Nephron progenitor cell (in vitro differentiated cells): ENCODE measurements around the gene USP8.

Experiments used
- DNase-seq: peaks from one replicate; pipeline ENCODE4 v3.0.0; 2021
- H3K27ac Mint-ChIP-seq: 2 replicates; pipeline ENCODE4 v1.8.0; 2021; ENCODE audit warnings: mild to moderate bottlenecking, moderate library complexity, mixed read lengths
- H3K27me3 Mint-ChIP-seq: 2 replicates; pipeline ENCODE4 v1.8.0; 2021; ENCODE audit warnings: mild to moderate bottlenecking, low read depth, mixed read lengths; ENCODE audit not compliant: poor library complexity
- H3K36me3 Mint-ChIP-seq: 2 replicates; pipeline ENCODE4 v1.8.0; 2021; ENCODE audit warnings: low read depth, mixed read lengths
- H3K4me1 Mint-ChIP-seq: 2 replicates; pipeline ENCODE4 v1.8.0; 2021; ENCODE audit warnings: mixed read lengths
- H3K4me3 Mint-ChIP-seq: 2 replicates; pipeline ENCODE4 v1.8.0; 2021; ENCODE audit warnings: mild to moderate bottlenecking, moderate library complexity, mixed read lengths
- H3K9me3 Mint-ChIP-seq: 2 replicates; pipeline ENCODE4 v1.8.0; 2021; ENCODE audit warnings: mild to moderate bottlenecking, moderate library complexity, mixed read lengths
- TF ChIP-seq, protein P1 (sequence below): fragments of 200-600 bp; sonication (generic); IDR thresholded peaks from 2 replicates; pipeline ENCODE4 v1.5.0; 2021; ENCODE audit warnings: antibody characterized with exemption

USP8 gene

DNA sequence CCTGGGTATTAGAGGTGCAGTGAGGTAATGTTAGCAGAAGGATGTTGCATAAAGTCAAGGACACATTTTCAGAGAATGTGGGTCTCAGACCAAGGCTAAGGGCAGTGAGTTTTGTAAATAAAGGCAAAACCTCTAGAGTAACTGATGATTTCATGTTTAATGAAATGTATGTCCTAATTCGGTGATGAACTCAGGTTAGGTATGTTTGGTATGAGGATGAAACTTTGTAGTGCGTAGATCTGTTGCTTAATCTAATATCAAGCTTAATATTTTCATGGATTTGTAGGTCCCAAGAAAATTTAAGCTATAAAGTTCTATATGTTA, 118.6 kb downstream of the USP8 start:
- no peak for DNase-seq
- TF ChIP-seq, protein P1, sequence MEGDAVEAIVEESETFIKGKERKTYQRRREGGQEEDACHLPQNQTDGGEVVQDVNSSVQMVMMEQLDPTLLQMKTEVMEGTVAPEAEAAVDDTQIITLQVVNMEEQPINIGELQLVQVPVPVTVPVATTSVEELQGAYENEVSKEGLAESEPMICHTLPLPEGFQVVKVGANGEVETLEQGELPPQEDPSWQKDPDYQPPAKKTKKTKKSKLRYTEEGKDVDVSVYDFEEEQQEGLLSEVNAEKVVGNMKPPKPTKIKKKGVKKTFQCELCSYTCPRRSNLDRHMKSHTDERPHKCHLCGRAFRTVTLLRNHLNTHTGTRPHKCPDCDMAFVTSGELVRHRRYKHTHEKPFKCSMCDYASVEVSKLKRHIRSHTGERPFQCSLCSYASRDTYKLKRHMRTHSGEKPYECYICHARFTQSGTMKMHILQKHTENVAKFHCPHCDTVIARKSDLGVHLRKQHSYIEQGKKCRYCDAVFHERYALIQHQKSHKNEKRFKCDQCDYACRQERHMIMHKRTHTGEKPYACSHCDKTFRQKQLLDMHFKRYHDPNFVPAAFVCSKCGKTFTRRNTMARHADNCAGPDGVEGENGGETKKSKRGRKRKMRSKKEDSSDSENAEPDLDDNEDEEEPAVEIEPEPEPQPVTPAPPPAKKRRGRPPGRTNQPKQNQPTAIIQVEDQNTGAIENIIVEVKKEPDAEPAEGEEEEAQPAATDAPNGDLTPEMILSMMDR = no peak

DNA sequence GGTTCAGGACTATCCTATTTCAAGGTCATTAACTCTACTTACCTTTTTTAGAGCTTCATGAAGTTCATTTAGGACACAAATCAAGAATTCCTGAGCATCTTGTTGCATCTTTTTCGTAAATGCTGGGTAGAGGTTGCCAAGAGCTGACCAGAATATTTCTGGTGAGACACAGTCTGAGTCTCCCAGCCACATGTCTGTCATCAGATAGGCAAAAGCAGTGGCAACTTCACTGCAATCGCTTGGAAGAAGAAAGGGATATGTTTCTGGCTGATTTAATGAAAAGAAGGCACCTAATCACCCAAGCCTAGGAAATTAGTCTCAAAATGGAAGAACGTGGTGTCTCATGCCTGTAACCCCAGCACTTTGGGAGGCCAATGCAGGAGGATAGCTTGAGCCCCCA, 119.4 kb downstream of the USP8 start:
- no peaks in the 10 kb centered on the region for H3K9me3 Mint-ChIP-seq
- H3K4me1 Mint-ChIP-seq = peaks cover 40% of the 10 kb centered on the region
- TF ChIP-seq, protein P1 = no peak
- H3K4me3 Mint-ChIP-seq = no peak overlapping the region
- peak overlapping the region; percentile 51 for H3K27ac Mint-ChIP-seq
- no peaks in the 10 kb centered on the region for H3K36me3 Mint-ChIP-seq
- H3K27me3 Mint-ChIP-seq = no peaks in the 10 kb centered on the region
- DNase-seq = no peak

More for the DNA sequence above, 118.6 kb downstream of the USP8 start:
- Mint-ChIP-seq H3K27ac (no peak overlapping the region), H3K4me3 (no peak overlapping the region), H3K36me3 (no peaks in the 10 kb centered on the region), H3K9me3 (no peaks in the 10 kb centered on the region), H3K27me3 (no peaks in the 10 kb centered on the region), H3K4me1 (peaks cover 40% of the 10 kb centered on the region)

DNA sequence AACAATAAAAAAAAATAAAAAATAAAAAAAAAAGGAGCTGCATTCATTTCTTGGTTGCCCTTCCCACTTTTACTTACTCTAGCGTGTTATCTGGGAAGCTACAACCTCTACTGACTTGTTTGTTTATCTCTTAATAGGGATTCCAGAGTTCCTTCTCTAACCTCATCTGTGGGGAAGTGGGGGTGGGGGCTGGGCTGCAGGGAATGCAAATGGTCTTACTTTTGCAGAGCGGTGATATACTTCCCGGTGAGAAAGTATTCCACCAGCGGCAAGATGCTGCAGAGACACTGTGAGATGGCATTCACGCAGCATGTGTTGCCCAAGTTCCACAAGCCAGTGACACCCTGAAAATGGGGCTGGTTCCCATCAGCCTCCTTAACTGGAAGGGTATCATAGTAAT, 120.2 kb downstream of the USP8 start:
- no peaks in the 10 kb centered on the region for H3K27me3 Mint-ChIP-seq
- TF ChIP-seq, protein P1 = no peak
- no peak overlapping the region for H3K27ac Mint-ChIP-seq
- no peak for DNase-seq
- peaks cover 40% of the 10 kb centered on the region for H3K4me1 Mint-ChIP-seq
- H3K4me3 Mint-ChIP-seq = no peak overlapping the region
- no peaks in the 10 kb centered on the region for H3K36me3 Mint-ChIP-seq
- no peaks in the 10 kb centered on the region for H3K9me3 Mint-ChIP-seq

DNA sequence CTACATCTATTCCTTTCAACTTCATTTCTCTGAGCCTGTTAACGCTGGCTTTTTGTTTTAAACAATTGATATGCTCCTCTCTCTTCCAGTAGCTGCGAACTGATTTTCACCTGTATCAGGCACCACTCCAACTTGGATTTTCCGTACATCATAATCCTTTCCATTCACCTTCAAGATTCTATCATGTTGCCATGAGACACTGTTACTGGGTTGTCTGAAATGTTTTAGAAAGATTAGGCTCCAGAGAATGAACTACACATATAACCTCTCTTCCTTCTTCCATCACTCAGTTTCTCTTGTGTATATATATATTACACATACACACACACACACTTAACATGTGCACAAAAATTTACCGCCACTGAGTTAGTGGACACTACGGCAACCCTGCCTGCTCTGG, 122.4 kb downstream of the USP8 start, which contains the start of gene USP50:
USP50 (minus strand) TSS at position 101 of the 400 bp plus-strand sequence. CDS start 141 bp downstream, outside the sequence.
- H3K4me1 Mint-ChIP-seq = peaks cover 22% of the 10 kb centered on the region
- TF ChIP-seq, protein P1 = no peak
- peaks cover 5% of the 10 kb centered on the region for H3K27me3 Mint-ChIP-seq
- no peaks in the 10 kb centered on the region for H3K9me3 Mint-ChIP-seq
- no peaks in the 10 kb centered on the region for H3K36me3 Mint-ChIP-seq
- no peak for DNase-seq
- no peak within 1 kb of the TSS for H3K4me3 Mint-ChIP-seq
- H3K27ac Mint-ChIP-seq = no peak within 1 kb of the TSS

DNA sequence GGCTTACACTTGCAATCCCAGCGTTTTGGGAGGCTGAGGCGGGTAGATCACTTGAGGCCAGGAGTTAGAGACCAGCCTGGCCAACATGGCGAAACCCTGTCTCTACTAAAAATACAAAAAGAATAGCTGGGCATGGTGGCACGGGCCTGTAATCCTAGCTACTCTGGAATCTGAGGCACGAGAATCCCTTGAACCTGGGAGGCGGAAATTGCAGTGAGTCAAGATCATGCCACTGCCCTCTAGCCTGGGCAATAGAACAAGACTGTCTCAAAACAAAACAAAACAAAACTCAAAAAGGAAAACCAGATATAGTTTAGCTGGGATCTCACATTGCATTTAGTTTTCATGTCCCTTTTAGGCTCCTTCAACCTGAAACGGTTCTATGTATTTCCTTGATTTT, 125.1 kb downstream of the USP8 start:
- TF ChIP-seq, protein P1 = no peak
- Mint-ChIP-seq H3K4me3 (no peak overlapping the region), H3K27ac (no peak overlapping the region), H3K4me1 (no peaks in the 10 kb centered on the region), H3K9me3 (no peaks in the 10 kb centered on the region), H3K36me3 (peaks cover 7% of the 10 kb centered on the region), H3K27me3 (peaks cover 5% of the 10 kb centered on the region)
- no peak for DNase-seq

DNA sequence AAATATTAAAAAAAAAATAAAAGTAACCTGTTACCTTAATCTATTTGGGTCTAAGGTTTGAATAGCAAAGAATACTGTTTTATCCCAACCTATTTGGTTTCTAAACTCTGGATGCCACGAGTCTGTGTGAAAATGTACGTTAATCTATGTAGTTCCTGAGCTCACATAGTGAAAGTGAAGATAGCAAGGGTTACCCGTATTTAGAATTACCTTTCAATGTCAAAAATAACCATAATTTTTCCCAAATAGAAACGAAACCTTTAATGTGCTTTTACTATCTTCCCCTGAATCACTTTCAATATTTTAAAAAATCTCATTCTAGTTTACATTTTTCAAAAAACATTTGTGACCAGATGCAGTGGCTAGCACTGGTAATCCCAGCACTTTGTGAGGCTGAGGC, 128.0 kb downstream of the USP8 start:
- Mint-ChIP-seq H3K27ac (no peak overlapping the region), H3K9me3 (no peaks in the 10 kb centered on the region), H3K36me3 (peaks cover 22% of the 10 kb centered on the region), H3K4me3 (no peak overlapping the region), H3K27me3 (peaks cover 5% of the 10 kb centered on the region), H3K4me1 (no peaks in the 10 kb centered on the region)
- no peak for DNase-seq
- TF ChIP-seq, protein P1 = no peak
